ENCODE measurements around the gene NDUFS2. TPM values are rescaled to one million over a fixed set of nuclear protein-coding genes. Genes with fewer than 3 reads are reported as not detected.

The NDUFS2 gene
- total and polyA plus RNA-seq, 9 of the 15 experiments (the other 6 are each of a cell fraction or from before 2014, with no cell fraction given) = 70.0 to 176 (median 141) TPM

DNA sequence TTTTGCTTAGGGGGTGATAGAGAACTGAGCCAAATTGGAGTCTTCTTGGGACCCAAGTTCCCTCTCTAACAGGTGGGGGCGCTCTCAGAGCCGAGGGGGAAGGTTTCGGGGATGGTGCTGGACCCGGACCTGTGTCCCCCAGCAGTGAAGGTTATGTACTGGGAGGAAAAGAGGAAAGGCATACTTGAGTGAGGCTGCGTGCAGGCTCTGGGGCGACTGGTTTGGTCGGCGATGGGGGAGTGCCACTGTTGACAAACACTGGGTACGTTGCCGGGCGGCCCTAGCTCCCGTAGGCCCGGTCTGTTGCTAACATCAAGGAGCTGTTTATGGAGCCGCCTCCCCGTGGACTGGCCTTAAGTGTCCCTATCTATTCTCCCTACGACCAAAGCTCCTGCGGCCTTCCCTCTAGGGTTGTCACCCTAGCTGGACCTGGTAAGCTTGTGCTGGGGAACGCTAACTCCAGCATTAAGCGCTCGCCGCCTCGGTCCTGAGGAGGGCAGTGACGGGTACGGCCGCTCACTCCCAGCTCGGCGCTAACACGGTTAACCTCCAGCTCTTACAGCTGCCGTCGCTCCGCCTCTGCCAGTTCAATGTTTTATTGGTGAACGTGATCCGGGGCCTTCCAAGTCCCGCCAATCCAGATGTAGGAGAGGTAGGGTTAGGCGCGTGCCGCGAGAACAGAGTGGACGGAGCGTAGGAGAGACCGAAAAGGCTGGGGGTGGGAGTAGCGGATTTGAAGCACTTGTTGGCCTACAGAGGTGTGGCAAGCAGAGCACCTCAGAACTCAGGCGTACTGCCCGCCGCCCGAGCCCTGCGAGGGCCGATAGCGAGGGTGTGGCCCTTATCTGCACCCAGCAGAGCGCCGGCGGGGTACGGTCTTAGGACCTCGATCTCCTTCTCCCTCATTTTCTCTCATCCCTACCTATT, 36.2 kb upstream of the NDUFS2 start, which contains the start of gene PPOX (continued):
- TF ChIP-seq, protein P1, sequence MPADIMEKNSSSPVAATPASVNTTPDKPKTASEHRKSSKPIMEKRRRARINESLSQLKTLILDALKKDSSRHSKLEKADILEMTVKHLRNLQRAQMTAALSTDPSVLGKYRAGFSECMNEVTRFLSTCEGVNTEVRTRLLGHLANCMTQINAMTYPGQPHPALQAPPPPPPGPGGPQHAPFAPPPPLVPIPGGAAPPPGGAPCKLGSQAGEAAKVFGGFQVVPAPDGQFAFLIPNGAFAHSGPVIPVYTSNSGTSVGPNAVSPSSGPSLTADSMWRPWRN (IDR thresholded peaks at IDR 0.05; ENCODE audit: low read depth) = peak; percentile 98
- TF ChIP-seq TEAD4 (IDR thresholded peaks at IDR 0.05; ENCODE audit: low read length) (peak; percentile 98), TEAD4 (CRISPR knock-in tag; IDR thresholded peaks at IDR 0.05; ENCODE audit: borderline replicate concordance) (no peak), CREM (IDR thresholded peaks at IDR 0.05; ENCODE audit: low read depth) (peak; percentile 78), HSF4 (CRISPR knock-in tag; IDR thresholded peaks at IDR 0.05; ENCODE audit: borderline replicate concordance) (no peak), BCOR (IDR thresholded peaks at IDR 0.05) (peak; percentile 95), BRCA1 (IDR thresholded peaks at IDR 0.05) (no peak), BRCA1 (CRISPR knock-in tag; IDR thresholded peaks at IDR 0.05) (no peak), SRF (CRISPR knock-in tag; IDR thresholded peaks at IDR 0.05) (peak in 1 of 2 experiments; percentile 69; a peak in 1 of 4 replicates), SRSF3 (IDR thresholded peaks at IDR 0.05; ENCODE audit: insufficient read depth, low read length) (no peak), NCOA6 (IDR thresholded peaks at IDR 0.05) (no peak), ZNF764 (CRISPR knock-in tag; IDR thresholded peaks at IDR 0.05; ENCODE audit: low read depth) (no peak), HEY1 (CRISPR knock-in tag; IDR thresholded peaks at IDR 0.05; ENCODE audit: borderline replicate concordance) (no peak)
- TF ChIP-seq, protein P2, sequence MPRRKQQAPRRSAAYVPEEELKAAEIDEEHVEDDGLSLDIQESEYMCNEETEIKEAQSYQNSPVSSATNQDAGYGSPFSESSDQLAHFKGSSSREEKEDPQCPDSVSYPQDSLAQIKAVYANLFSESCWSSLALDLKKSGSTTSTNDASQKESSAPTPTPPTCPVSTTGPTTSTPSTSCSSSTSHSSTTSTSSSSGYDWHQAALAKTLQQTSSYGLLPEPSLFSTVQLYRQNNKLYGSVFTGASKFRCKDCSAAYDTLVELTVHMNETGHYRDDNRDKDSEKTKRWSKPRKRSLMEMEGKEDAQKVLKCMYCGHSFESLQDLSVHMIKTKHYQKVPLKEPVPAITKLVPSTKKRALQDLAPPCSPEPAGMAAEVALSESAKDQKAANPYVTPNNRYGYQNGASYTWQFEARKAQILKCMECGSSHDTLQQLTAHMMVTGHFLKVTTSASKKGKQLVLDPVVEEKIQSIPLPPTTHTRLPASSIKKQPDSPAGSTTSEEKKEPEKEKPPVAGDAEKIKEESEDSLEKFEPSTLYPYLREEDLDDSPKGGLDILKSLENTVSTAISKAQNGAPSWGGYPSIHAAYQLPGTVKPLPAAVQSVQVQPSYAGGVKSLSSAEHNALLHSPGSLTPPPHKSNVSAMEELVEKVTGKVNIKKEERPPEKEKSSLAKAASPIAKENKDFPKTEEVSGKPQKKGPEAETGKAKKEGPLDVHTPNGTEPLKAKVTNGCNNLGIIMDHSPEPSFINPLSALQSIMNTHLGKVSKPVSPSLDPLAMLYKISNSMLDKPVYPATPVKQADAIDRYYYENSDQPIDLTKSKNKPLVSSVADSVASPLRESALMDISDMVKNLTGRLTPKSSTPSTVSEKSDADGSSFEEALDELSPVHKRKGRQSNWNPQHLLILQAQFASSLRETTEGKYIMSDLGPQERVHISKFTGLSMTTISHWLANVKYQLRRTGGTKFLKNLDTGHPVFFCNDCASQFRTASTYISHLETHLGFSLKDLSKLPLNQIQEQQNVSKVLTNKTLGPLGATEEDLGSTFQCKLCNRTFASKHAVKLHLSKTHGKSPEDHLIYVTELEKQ (CRISPR knock-in tag; IDR thresholded peaks at IDR 0.05) = no peak
